ENCODE measurements around the gene ATP8B4. TPM values are rescaled to one million over a fixed set of nuclear protein-coding genes. Genes with fewer than 3 reads are reported as not detected.
A peak's percentile ranks its signal among the peaks of the same experiment; 100 is the strongest.

The ATP8B4 gene
- polyA plus RNA-seq, 12 donors = 2.4 to 4.8 (median 3.4) TPM; not detected in 2

DNA sequence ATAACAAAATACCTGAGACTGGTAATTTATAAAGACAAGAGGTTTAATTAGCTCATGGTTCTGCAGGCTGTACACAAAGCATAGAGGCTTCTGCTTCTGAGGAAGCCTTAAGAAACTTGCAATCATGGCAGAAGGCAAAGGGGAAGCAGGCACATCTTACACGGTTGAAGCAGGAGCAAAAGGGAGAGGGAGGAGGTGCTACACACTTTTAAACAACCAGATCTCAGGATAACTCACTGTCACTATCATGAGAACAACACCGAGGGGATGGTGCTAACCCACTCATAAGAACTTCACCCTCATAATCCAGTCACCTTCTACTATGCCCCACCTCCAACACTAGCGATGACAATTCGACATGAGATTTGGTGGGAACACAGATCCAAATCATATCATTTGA lies 54.4 kb downstream of the ATP8B4 start:
- no peak for DNase-seq

DNA sequence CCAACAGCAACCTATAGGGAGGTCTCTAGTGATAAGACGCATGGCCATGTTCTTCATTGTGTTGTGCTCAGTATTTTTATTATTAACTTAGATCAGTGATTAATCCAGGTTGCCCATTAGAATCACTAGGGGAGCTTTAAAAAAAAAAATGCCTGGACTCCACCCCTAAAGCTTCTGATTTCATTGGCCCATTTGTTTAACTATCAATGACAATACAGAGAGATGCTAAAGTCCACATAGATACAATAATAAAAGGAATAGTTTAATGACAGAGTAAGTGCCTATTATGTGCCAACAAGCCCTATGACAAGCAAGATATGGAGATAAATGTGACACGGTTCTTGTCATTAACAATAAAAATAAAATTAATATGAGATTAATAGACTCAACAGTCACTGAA lies 55.8 kb downstream of the ATP8B4 start:
- DNase-seq = no peak

DNA sequence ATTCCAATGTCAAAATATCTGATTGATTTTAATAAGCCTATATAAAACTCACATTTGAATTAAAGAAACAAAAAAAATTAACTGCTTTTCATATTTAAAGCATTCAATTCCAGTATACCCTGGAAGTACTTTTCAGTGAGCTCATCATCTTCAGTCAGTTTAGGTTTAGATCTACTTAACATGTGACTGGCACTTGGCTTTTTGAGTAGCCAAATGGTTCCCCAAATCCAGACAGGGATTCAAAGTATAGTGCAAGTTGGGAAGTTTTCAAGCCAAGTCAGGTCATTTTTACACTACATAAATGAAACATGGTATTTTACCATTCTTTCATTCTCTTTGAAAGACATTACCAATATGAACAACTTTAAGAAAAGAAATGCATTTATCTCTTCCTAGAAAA lies 57.5 kb downstream of the ATP8B4 start:
- DNase-seq = no peak

DNA sequence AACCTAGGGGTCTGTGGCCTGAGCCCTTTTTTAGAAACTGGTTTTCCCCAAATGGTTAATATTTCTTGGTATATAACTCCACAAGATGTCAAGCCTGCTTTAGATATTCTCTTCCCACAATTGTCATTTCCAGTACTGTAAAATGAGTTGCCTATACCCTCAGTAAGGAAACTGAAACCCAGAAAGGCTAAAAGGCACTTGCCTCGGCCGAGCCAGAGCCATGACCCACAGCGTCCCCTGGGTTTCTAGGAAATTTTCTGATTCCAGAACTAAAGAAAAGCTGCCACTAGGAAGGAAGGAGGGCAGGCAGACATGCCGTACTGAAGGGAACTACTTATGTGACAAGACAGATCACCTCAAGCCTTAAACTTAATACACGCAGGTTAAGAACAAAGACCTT lies 59.1 kb downstream of the ATP8B4 start:
- no peak for DNase-seq

DNA sequence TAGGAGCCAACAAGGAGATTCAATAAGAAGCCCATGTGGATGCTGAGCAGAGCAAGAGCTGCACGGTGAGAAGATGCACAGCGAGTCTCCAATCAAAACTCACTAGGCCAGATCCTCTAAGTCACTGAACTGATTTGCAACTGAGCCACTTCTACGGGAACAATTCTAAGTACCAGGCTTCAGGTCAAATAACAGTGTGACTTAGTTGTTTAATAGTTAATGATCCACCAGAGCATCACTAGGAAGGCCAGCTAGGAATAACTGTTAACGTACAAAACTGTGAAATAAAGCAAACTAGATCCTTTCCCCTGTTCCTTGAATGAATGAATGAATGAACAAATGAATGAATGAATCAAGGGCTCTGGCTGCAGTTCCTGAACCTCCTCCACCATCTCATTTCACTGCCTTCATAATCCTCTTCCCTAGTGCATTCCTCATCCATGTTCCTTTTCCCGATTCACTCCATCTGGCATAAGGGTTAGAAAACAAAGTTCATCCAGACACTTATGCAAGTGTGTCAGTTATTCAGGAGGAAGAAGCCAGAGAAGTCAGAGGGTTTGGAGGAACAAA lies 59.7 kb downstream of the ATP8B4 start:
- DNase-seq = no peak

DNA sequence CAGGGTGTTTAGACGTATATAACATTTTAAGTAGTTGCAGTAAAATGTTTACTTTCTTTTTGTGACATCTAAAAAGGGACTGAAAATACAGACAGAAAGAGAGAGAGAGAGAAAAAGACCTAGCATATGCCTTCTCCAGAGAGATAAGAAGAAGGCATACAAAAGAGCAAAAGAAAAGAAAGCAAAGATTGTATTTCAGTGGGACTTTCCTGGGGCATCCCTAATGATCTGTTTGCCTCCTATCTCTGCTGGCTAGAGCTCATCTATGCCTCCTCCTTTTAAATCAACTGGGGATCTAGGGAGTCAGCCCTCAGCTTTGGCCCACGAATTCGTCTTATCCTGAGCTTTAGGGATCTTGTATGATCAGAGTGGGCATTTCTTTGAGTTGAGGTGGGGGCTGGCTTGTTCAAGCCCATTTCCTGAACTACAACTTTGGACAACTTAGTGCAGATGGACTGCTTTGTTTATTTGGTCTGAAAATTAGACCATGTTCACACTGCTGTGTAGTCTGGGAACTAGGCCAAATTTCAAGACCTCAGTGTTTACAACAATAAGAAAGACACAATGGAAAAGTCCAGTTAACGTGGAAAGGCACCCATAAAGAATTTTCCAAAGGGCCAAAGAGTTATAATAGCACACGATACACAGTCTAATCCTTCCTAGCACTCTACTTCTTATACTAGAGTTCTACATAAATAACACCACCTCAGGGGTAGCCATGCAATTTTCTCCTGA lies 61.0 kb downstream of the ATP8B4 start:
- no peak for DNase-seq

DNA sequence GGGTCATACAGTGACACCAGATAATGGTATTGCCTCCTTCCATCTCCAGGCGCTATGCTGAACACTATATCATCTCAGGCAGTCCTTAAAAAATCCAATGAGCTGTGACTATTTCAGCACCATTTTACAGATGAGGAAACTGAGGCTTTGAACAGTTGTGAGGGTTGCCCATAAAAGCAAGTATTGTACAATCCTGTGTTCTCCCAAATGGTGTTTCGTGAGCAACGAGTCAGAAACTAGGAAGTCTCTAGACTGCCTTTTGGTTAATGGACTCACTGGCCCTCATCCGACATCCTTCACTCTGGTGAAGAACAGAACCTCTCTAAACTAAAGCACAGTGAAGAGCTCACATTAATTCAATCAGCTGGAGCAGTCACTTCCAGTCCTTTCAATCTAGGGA lies 61.8 kb downstream of the ATP8B4 start:
- no peak for DNase-seq

DNA sequence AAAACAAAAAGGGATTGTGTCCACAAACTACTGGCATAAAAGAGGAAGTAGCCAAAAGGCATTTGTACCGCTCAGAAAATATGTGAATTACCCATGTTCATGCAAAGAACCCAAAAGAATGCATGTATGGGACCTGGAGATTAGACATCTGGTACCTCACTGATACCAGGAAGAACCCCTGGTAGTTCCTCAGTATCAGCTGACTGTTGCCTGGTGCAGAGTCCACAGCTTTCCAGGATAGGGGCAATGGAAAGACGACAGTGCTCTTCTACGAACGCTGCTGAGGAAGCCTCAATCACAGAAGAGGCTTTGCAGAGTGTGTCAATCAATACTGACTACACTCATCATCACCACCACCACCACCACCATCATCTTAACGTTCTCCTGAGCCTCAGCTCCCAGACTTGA lies 63.3 kb downstream of the ATP8B4 start:
- DNase-seq = no peak

DNA sequence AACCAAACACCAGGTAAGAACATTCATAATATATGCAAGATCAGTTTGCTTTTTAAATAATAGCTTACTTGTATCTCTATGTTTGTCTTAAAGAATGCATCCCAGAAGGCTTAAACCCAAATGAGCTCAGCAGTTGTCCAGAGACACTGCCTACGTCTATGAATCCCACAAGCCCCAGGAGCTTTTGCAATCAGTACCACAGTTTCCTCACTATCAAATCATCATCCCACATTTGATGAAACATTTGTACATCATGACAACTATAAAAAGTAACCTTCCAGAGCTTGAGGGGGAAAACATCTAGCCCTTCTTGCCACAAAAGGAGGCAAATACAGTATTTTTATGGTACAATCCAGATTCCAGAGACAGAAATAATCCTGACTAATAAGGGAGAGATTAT lies 63.7 kb downstream of the ATP8B4 start:
- DNase-seq = no peak

DNA sequence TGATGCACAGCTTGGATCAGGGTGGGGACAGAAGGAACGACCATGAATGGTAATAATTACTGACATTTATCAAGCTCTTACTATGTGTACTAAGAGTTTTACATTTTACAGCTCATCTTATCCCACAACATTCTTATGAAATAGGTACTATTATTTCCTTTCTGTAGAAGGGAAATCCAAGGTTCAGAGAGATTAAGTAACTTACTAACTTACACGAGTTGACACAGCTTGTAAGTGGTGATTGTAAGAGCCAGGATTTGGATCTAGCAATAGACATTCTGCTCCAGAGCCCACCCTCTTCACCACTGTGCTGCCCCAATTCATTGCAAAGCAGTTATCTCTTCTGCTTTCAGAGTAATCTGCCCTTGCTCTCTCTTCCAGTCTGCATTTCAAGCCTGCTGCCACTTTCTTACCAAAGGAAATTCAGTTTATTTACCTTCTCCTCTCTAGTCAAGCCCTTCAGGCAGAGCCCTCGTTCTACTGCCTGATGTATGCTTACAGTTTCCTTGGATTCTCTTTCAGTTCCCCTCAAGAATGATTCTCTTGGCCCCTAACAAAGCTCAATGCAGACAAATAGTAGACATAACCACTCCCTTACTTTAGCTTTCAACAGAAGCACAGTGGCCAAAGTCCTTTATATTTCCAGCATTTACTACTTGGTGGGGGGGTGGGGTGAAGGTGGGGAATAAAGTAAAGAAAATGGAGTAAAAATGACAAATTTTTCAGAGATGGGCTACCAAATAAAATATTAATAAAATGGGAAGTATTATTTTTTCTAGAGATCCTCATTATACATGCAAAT lies 65.8 kb downstream of the ATP8B4 start:
- DNase-seq = no peak

DNA sequence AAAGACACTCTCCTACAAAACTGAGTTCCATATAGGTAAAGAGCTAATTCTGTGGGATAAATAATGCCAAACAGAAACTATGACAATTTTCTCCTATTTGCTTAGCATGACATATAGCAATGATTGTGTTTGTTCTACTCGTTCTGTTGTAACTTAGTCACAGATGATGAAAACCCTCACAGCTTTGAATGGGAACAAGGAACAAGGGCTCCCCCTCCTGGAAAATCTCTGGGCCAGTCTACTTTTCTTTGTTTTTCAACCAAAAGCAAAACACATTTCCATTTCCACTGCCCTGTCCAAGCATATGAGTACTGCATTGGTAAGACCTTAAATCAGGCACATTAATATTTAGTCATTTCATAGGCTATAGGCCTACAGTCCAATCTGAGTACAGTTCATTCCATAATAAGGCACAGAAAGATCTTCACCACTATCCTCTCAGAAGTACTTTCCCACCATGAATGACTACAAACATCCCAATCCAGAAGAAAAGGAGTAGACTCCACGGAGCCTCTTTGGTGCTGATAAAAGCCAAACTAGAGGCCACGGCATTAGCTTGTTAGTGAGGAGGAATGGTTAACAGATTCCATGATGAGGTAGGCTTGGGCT lies 67.1 kb downstream of the ATP8B4 start:
- peak; percentile 83 for DNase-seq

DNA sequence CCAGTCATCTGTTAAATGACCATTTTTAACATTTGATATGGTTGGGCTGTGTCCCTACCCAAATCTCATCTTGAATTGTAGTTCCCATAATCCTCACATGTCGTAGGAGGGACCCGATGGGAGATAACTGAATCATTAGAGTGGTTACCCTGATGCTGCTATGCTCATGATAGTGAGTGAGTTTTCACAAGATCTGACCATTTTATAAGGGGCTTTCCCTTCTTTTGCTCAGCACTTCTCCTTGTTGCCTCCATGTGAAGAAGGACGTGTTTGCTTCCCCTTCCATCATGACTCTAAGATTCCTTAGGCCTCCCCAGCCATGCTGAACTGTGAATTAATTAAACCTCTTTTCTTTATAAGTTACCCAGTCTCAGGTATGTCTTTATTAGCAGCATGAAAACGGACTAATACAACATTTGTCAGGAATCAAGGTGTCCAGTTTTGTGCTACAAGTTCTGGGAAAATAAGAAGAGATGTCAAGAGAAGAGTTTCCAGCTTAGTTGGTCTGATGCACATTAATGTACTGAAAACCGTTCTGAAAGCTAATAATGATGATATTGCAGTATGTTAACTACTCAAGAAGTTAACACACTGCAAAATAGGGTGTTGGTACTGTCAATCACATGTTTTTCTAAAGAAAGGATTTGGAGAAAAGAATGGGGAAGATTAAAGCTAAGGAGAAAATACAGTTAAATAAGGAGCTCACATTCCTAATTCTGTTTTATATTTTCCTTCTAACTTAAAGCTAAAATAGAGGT lies 67.9 kb downstream of the ATP8B4 start:
- DNase-seq = no peak

DNA sequence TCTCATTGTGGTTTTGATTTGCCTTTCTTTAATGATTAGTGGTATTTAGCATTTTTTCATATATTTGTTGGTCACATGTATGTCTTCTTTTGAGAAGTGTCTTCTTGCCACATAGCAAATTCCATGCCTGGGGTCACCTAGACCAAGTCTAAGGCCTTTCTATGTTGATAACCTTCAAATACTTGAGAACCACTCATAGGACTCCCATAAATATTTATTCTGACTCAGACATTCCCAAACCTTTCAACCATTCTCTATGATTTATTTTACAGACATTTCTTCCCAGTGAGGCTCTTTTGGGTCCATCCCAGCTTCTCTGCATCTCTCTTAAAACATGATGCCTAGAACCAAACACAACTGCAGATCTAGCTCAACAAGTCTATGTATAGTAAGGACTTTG lies 69.2 kb downstream of the ATP8B4 start:
- no peak for DNase-seq

DNA sequence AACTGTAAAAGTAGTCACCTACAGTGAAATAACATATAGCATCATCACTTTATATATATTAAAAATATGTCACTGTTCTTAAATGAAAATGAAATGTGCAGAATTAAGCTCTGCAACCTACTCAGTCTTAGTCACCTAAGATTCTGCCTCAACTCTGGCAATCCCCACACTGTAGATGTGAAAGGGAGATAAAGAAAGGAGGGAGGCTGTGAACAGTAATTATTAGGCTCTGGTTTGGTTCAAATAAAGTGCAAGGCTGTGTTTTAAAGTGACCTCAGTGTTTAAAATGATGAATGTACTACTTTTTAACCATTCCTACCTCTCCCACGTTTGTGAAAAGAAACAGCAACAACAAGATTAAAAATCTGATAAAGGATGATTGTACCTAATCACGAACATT lies 72.2 kb downstream of the ATP8B4 start:
- no peak for DNase-seq

DNA sequence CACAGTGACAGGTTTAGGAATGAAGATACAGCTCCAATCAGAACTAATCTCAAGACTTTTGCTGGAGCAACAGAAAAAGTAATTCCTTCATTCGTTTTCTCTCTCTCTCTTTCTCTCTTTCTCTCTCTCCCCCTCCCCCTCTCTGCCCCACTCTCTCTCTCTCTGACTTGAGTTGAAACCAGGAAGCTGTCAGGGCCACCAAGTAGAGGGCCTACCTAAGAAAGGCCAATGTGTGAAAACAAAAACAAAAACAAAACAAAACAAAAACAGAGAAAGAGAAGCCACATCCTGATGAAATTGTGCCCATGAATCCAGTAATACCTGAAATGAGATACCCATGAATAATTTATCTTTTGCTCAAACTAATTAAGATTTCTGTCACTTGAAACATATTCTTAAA lies 72.9 kb downstream of the ATP8B4 start:
- DNase-seq = no peak

DNA sequence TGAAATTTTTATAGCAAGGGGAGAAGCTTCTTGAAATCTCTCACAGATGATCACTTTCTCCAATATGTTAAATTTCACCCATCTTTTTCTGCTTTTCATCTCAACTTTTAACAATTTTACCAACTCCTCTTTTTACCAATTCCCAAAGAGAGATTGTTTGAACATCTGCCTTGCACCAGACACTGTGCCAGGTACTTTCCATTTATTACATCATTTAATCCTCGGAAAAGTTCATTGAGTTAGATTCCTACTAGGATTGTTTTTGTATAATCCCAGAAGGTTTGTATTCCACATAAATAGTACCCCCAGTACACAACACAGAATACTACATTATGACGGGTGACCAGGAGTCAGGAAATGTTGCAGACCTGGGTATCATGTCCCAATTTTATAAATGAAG lies 74.1 kb downstream of the ATP8B4 start:
- no peak for DNase-seq

DNA sequence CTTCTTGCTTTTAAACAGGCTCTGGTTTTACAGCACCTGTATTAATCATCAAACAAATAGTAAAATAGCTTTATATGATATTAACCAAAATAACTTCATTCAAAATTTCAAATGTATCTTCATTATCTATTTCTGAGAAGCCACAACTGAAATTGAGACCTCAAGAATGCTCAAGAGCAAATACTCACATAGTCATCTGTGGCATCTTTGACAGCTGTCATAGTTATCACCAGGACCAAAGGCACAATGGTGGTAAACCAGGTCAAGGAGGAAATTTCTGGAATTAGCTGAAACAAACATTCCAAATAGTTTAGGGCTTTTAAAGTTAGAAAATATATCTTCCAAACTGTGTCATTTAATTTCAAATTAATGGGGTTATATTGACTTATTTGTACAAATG lies 74.6 kb downstream of the ATP8B4 start:
- no peak for DNase-seq

DNA sequence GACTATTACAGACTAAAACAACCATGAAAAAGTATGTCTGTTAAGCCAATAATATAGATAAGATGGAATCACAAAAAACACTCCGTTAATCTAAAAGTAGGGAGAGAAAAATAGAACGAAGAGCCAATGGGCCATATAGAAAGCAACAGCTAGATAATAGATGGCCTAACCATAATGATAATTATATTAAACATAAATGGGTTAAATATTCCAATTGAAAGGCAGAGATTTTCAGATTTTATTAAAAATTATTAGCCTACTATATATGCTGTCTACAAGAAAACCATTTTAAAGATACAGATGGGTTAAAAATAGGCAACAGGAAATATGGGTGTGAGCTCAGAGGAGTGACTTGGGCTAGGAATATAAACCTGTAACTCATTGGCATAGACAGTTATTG lies 76.3 kb downstream of the ATP8B4 start:
- DNase-seq = no peak

DNA sequence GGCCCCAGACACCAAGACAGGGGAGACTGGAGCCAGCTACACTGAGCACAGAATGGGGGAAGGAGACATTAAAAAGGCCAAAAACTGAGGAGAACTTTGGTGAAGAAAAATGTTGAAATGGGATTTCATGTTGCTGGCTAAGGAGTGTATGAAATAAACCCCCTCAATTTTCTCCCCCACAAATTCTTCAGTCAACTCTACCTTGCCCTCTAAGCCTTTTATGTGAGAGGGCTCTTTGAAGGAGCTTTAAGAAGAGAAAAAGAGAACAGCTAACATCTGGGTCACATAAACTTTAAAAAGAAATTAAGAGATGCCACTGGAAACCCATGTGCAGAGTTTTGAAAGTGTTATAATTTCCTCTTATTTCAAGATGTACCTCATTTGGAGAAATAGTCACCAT lies 88.6 kb downstream of the ATP8B4 start:
- DNase-seq = no peak

DNA sequence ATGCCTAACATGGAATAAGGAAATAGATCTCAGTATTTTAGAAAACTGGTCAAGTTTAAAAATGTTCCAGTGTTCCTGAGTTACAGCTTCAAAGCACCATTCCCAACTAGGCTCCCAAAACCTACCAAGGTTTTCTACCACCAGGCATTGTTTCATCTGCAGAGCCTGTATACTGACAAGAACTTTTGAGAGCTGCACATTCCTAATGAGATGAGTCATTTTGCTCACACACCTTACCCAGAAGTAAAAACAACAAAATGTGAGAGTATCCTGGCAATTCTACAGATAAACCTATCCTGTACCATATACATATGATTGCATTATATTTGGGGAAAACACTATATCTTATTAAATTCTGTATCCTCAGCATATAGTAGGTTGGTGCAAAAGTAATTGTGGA lies 90.7 kb downstream of the ATP8B4 start:
- DNase-seq = no peak

DNA sequence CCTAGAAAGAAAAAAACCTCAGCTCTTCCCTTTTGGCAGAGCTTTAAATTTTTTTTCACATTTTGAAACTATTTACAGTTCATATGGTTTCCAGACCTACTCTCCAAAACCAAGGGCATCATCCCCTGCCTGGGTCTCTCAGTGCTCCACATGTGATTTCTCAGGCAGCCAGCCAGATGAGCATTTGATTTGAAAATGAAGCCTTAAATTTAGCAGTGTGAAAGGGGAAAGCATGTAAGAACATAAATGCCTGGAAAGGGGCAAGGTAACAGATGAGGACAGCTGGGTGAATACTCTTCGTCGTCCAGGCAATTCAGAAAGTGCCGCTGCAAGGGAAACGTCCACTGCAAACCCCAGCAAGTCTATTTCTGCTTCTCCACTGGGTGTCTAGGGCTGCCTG lies 94.8 kb downstream of the ATP8B4 start:
- DNase-seq = peak; percentile 75

DNA sequence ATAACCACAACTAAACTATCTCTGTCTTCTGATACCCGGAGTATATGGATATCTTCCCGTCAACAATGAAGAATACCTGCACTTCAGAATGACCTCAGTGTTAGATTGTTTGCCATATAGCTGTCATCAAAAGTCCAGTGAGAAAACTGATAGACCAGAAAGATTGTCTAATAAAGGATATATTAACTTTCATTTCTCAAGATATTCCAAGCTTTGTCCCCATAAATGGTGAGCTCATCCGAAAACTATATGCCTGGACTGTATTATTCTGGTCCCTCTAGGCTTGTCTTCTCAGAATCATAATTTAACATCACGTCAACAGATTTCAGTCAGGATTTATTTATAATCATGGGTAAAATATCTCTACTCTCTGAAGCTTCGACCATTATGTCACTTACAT lies 100.5 kb downstream of the ATP8B4 start:
- peak; percentile 66 for DNase-seq
